ENCODE measurements around the gene MATN1.
A peak's percentile ranks its signal among the peaks of the same experiment; 100 is the strongest.

MATN1 gene

DNA sequence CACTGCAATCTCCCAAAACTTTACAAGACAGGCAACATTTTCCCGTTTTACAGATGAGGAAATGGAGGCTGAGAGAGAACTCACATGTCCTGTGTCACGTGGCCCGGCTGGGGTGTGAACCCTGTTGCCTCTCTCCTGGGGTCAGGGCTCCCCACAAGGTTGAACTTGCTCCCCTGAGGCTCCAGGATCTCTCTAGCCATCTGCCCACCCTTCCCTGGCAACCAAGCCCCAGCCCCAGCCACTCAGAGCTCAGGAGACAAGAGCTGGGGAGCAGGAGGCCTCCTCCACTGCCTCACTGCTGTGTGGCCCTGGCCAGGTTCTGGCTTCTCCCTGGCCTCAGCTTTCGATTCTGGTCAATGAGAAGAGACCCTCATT lies 22.4 kb upstream of the MATN1 start:
- in situ Hi-C loops (cut with MboI; ENCODE audit: low pct_unique_long_range_greater_than_20kb, low sequenced_read_pairs, unreplicated experiment), result no loop called here
- no peak for DNase-seq (ENCODE audit: low spot score)
- TF ChIP-seq, protein P1, sequence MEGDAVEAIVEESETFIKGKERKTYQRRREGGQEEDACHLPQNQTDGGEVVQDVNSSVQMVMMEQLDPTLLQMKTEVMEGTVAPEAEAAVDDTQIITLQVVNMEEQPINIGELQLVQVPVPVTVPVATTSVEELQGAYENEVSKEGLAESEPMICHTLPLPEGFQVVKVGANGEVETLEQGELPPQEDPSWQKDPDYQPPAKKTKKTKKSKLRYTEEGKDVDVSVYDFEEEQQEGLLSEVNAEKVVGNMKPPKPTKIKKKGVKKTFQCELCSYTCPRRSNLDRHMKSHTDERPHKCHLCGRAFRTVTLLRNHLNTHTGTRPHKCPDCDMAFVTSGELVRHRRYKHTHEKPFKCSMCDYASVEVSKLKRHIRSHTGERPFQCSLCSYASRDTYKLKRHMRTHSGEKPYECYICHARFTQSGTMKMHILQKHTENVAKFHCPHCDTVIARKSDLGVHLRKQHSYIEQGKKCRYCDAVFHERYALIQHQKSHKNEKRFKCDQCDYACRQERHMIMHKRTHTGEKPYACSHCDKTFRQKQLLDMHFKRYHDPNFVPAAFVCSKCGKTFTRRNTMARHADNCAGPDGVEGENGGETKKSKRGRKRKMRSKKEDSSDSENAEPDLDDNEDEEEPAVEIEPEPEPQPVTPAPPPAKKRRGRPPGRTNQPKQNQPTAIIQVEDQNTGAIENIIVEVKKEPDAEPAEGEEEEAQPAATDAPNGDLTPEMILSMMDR (IDR thresholded peaks at IDR 0.05; ENCODE audit: extremely low read depth, insufficient read depth, missing control alignments), result no peak

DNA sequence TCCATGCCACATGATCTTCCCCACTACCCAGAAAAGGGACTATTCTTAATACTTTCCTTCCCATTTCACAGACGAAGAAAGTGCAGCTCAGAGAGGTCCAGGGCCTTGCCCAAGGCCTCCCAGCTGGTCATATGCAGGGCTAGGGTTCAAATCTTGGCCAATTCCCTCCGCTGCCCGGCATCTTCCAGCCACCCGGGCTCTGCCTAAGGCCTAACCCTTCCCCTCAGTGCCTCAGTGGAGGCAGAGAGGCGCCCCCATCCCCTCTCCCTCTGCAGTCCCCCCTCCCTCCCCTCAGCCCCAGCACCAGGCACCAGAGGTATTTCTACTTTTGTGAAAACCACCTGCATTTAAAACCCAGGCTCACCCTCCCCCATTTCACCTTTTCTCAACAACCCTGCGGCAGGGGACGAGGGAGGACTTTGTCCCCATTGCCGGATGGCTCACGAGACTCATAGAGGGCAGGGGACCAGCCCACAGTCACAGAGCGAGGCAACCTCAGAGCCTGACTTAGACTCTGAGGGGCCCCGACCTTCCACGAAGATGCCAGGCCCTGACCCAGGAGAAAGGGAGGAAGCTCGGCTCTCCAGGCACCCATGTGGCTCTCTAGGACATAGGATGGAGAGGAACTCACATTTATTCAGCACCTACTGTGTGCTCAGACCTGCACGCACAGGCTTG lies 21.9 kb upstream of the MATN1 start:
- DNase-seq (ENCODE audit: low spot score), result no peak
- TF ChIP-seq, protein P1 (IDR thresholded peaks at IDR 0.05; ENCODE audit: extremely low read depth, insufficient read depth, missing control alignments), result no peak
- in situ Hi-C loops (cut with MboI; ENCODE audit: low pct_unique_long_range_greater_than_20kb, low sequenced_read_pairs, unreplicated experiment), result no loop called here

DNA sequence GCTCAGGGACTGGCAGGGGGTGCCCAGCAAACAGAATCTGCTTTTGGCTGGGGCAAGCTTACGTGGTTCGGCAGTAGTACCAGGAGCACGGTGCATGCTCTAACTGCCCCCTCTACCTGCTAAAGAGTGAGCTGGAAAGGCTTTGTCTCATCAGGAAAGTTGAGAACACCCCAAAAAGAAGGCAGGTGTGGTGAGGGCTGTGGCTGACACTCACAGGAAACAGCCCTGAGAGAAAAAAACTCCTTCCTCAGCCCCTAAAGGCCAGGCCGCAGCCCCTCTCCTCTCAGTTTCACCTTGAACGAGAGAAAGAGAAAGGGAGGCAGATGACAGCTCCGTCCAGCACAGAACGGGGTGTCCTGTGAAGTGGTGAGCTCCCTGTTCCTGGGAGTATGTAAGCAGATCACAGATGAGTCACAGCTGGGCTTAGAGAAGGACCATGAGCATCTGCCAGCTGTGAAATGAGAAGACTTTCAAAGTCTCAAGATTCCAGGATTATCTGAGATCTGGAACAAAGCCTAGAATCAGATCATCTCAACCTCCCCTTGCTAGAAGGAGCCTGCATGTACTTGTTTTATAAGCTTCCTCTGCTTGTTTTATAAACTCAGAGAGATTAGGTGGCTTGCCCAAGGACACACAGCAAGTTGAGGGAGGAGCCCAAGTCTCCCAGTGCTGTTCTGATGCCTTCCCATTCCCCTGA lies 20.8 kb upstream of the MATN1 start:
- TF ChIP-seq, protein P1 (IDR thresholded peaks at IDR 0.05; ENCODE audit: extremely low read depth, insufficient read depth, missing control alignments), result no peak
- in situ Hi-C loops (cut with MboI; ENCODE audit: low pct_unique_long_range_greater_than_20kb, low sequenced_read_pairs, unreplicated experiment), result loop anchor here (5.0 kb wide), 1 partner anchor 33 kb away; no protein-coding TSS in a partner anchor
- peak; percentile 57 for DNase-seq (ENCODE audit: low spot score)

DNA sequence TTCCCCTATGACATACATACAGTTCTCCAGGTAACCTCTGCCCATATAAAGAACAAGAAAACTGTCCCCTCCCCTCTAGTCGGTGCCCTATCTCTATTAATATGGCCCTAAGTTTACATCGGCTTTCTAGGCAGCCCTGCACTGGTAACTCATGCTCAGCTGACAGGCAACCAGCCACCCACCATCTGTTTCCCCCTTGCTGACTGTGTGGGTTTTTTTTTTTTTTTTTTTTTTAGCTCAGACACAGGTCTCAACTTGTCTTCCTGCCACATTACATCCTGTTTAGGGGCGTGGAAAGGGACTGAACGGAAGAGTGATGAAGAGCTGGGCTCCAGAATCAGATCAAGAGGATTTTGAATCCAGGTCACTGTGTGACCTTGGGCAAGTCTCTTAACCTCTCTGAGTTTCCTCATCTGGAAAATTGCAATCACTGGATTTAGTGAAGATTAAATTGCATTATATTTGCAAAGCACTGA lies 20.2 kb upstream of the MATN1 start:
- TF ChIP-seq, protein P1 (IDR thresholded peaks at IDR 0.05; ENCODE audit: extremely low read depth, insufficient read depth, missing control alignments), result no peak
- in situ Hi-C loops (cut with MboI; ENCODE audit: low pct_unique_long_range_greater_than_20kb, low sequenced_read_pairs, unreplicated experiment), result loop anchor here (5.0 kb wide), 1 partner anchor 34 kb away; no protein-coding TSS in a partner anchor
- DNase-seq (ENCODE audit: low spot score), result peak; percentile 78

DNA sequence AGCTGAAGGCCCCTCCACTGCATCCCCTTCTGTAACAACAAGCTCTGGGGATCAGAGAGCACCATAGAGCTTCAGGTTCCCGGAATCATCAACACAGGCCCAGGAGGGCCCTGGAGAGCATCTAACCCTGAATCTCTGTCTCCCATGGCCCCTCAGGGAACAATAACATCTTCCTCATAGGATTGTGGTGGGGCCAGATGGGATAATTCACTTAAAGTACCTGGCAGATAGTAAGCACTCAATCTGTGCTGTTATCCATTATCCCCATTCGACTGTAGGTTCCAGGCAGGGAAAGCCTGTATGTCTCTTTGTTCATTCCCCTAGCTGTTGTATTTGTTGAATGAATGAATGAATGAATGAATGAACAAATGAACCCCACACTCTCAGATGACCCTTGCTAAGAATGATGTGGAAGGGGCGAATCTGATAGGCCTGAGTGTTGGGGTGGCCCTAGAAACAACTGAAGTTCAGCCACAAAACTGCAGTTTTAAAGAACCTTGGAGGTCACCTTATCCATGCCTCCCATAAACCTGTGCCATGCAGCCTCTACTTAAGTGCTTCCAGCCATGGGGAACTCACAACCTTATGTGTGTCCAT lies 19.7 kb upstream of the MATN1 start:
- in situ Hi-C loops (cut with MboI; ENCODE audit: low pct_unique_long_range_greater_than_20kb, low sequenced_read_pairs, unreplicated experiment), result loop anchor here (5.0 kb wide), 1 partner anchor 34 kb away; no protein-coding TSS in a partner anchor
- TF ChIP-seq, protein P1 (IDR thresholded peaks at IDR 0.05; ENCODE audit: extremely low read depth, insufficient read depth, missing control alignments), result no peak
- DNase-seq (ENCODE audit: low spot score), result no peak

DNA sequence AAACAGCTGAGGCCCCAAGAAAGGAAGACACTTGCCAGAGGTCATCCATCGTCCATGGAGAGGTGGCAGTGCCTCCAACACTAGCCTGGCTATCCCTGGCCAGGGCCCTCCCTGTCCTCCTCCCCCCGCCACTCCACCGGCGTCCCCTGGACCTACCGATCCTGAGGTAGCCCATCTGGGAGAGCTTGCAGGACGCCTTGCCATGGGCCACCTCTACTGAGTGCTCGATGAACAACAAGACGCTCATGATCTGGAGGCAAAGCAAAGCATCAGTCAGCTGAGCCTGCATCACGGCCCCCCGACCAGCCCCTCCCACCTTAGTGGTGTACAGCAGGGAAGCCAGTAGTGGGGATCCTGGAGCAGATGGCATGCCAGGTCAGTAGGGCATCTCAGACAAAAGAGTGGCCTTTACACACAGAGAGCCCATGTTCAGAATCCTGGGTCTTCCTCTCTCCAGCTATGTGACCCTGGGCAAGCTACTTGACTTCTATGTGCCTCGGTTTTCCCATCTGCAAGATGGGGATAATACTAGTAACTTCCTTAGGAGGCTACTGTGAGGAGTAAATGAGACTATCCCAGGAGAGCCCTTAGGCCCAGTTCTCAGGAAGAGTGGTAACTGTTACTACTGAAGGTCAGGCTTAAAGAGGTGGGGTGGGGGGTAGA lies 19.0 kb upstream of the MATN1 start:
- TF ChIP-seq, protein P1 (IDR thresholded peaks at IDR 0.05; ENCODE audit: extremely low read depth, insufficient read depth, missing control alignments), result no peak
- no peak for DNase-seq (ENCODE audit: low spot score)
- in situ Hi-C loops (cut with MboI; ENCODE audit: low pct_unique_long_range_greater_than_20kb, low sequenced_read_pairs, unreplicated experiment), result loop anchor here (5.0 kb wide), 1 partner anchor 35 kb away; no protein-coding TSS in a partner anchor

Measured in GM13977 (cell line).